ENCODE data around the gene SLC25A51.

DNA sequence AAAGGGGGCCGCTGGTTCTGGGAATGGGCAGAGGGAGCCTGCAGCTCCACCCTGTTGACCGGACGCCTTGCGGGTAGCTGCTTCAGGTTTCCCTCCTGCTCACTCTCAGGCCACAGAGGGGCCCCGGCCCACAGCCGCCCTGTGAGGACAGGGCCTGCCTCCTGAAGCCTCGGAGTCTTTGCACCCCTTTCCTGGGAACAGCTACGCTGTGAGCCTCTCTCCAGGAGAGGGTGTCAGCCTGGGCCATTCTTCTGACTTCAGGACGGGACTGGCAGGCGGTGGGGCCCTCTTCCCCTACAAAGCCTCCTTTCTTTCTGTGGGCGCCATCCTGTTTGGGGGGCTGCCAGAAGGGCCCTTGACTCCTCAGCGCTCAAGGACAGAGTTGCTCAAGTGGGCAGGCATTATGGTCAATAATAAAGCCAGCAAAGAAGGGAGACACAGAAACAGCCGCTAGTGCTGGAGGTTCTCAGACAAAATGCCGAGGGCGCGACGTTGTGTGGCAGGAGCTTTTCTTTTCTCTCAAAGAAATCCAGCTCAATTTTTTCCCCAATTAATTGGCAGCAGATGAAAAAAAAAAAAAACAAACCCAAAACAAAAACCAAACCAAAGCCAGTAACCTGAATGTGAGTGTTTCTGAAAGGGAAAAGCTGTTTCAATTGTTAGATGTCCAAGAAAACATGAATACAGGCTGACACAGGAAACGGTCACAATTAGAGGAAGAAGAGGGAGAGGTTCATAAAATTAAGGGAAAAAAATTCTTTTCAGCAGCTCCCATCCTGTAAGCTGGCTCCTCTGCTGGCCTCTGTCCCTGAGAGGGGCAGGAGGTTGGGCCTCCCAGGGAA lies 12.8 kb upstream of the SLC25A51 start:
- TF ChIP-seq NFIC (IDR thresholded peaks at IDR 0.05) (no peak), CEBPB (IDR thresholded peaks at IDR 0.05) (no peak), USF1 (IDR thresholded peaks at IDR 0.05) (no peak)
